Astrocyte of the spinal cord (primary cell): Measurements from ENCODE around the gene POMGNT2.
A peak's percentile ranks its signal among the peaks of the same experiment; 100 is the strongest.

ENCODE experiments used
- DNase-seq: peaks from one replicate; pipeline ENCODE4 v3.0.0; 2011; ENCODE audit warnings: low read depth, low spot score
- H3K4me3 ChIP-seq: 2 replicates; pipeline ENCODE4 v1.5.1; 2011; ENCODE audit warnings: low read depth, mild to moderate bottlenecking, low read length, moderate library complexity
- in situ Hi-C: cut with HindIII; loops from 2 replicates; pipeline ENCODE4 v1.10.0; 2017; ENCODE audit warnings: low sequenced_read_pairs
- TF ChIP-seq, protein P1 (sequence below): IDR thresholded peaks from 2 replicates; pipeline ENCODE4 v1.5.1; 2012; ENCODE audit warnings: low read depth, mild to moderate bottlenecking, low read length, inconsistent platforms

Gene POMGNT2

DNA sequence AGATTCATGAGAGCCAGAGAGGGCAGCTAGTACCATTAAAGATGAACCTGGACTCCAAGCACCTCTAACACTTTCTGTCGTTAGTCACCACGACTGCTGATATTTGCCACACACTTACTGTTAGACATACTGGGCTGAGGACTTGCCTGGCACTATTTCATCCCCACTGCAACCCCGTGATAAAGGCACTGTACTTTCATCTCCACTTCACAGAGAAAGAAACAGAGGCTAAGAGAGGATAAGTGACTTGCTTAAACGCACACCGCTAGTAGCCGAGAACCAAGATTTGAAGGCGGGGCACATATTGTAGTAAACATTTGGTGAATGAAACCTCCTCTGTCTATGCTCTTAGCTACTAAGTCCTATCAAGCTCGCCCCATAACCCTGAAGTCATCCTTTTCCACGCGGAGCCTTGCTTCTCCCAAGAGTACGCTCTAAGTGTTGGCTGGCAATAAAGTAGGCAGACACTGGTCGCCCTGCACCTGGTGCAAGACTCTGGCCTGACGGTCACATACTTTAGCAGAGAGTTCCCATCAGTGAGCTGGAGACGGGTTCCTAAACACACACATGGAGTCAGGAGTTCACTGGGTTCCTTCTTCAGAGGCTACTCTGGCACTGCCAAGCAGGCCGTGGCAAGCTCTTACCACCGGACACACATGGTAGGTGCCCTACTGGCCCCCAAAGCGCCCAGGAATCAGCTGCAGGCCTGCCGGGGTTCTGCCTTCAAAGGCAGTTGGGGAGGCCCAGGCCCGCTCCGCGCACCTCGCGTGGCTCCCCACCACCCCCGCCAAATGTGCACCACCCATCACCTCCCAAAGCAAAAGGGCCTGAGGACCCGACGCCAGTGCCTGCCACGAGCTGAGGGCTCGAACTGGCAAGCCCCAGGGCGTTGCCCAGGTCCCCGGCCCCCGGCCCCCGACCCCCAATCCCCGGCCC is 951 bp downstream of the POMGNT2 start:
- TF ChIP-seq, protein P1, sequence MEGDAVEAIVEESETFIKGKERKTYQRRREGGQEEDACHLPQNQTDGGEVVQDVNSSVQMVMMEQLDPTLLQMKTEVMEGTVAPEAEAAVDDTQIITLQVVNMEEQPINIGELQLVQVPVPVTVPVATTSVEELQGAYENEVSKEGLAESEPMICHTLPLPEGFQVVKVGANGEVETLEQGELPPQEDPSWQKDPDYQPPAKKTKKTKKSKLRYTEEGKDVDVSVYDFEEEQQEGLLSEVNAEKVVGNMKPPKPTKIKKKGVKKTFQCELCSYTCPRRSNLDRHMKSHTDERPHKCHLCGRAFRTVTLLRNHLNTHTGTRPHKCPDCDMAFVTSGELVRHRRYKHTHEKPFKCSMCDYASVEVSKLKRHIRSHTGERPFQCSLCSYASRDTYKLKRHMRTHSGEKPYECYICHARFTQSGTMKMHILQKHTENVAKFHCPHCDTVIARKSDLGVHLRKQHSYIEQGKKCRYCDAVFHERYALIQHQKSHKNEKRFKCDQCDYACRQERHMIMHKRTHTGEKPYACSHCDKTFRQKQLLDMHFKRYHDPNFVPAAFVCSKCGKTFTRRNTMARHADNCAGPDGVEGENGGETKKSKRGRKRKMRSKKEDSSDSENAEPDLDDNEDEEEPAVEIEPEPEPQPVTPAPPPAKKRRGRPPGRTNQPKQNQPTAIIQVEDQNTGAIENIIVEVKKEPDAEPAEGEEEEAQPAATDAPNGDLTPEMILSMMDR, result no peak
- in situ Hi-C loops, result no loop called here
- H3K4me3 ChIP-seq, result peak overlapping the region; percentile 69
- no peak for DNase-seq

DNA sequence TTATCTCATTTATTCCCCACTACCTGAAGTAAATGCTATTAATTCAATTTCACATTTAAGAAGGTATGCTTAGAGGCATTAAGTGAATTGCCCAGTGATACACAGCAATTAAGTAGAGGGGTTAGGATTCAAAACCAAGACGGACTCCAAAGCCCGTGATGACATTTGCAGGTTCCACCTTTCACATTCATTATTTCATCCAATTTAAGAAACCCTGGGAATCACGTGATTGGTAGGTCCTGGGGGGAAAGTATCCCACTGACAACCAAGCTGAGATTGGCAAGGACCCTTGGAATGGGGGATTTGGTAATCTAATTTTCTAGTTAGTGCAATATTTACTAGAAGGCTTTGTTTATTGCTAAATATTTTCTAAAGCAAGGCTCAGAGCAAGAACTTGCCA is 1.8 kb downstream of the POMGNT2 start:
- DNase-seq, result no peak
- in situ Hi-C loops, result no loop called here
- TF ChIP-seq, protein P1, result no peak

DNA sequence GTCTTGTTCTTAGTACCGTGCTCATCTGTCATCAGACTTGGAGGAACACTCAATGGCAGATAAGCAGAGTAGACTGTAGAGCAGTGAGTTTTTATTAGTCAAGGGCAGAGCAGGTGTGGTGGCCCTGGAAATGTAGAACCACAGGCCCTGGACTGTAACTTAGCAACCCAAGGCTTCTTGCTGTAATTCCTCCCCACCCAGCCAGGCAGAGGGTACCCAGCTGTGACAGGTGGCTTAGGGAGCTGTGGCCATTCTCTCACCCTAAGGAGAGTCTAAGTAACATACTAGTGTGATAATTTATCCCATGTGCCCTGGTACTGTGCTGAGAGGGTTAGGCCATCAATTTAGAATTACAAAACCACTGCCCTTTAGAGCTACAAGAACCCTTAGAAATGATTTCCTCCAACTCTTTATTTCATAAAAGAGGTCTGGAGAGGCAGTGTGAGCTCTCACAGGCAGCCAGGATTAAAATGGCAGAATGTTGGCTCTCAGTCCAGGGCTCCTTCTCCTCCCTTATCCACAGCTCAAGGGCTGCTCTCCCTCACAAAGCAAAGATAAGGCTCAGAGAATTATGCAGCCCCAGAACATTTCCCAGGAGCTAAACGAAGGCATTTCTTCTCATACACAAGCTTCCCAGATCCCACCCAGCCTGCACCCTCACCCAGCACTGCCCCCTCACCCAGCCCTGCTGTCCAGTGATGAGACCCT is 3.0 kb downstream of the POMGNT2 start:
- no peak overlapping the region for H3K4me3 ChIP-seq
- DNase-seq, result no peak
- in situ Hi-C loops, result no loop called here
- TF ChIP-seq, protein P1, result no peak

More for the DNA sequence above, 1.8 kb downstream of the POMGNT2 start:
- H3K4me3 ChIP-seq, result no peak overlapping the region

DNA sequence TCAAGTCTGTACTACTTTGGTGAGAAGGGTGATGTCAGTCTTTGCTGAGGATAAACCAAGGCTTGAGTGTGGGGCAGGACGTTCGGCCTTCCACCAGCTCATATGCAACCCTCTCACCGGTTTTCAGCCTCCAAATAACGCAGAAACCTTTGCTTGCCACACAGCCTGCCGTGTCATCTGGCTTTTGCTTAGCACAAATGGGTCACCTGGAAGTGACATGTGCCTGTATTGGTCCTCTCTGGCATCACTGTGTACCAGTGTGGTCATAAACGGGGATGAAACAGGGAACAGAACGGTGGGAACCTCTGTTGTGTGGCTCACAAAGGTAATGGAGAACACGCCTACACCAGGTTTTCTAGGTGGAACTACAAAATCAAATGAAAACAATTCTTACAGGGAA is 7.1 kb downstream of the POMGNT2 start:
- DNase-seq, result no peak
- no peak overlapping the region for H3K4me3 ChIP-seq
- in situ Hi-C loops, result no loop called here
- TF ChIP-seq, protein P1, result no peak

DNA sequence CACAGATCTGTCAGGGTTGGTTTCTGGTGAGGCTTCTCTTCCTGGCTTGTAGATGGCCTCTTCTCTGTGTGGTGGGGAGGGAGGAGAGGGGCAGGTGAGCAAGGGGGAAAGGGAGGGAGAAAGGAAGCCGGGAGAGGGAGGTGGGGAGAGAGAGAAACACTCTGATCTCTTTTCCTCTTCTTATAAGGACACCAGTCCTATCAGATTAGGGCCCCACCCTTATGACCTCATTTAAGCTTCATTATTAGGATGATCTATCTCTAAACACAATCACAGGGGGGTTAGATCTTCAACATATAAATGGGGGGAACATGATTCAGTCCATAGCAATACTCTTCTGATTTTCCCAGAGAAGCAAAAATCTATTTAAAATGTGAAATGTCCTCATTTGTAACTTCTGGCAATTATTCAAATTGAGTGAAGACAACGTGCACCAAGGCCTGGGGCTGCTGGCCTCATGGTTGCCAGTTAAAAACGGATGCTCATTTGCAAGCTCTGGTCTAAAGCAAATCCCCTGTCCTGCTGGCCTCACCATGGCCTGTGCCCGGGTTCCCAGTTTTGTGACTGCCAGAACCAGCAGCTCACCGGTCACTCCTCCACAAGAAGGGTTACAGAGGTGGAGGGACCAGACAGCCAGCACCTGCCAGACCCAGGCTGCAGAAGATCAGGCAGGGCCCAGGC is 8.3 kb downstream of the POMGNT2 start:
- TF ChIP-seq, protein P1, result no peak
- in situ Hi-C loops, result no loop called here

DNA sequence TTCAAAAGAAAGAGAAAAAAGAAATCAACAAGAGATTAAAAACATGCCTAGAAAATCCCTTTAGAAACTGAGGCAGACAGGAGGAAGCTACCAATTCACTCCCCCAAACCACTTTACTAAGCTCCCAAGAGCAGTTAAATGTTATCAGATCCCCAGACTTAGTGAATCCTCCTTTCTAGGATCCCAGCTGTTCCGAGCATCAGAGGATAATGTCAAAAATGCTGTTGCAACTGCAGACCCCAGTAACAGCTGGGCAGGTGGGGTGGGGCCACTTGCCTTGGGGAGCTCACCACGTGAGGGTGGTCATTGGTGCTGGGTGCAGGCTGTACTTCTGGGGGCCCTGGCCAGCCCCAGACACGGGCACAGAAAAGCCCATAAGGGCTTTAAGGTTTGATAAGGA is 9.1 kb downstream of the POMGNT2 start:
- DNase-seq, result no peak
- TF ChIP-seq, protein P1, result no peak
- in situ Hi-C loops, result no loop called here
- H3K4me3 ChIP-seq, result no peak overlapping the region

More for the DNA sequence above, 8.3 kb downstream of the POMGNT2 start:
- DNase-seq, result no peak
- H3K4me3 ChIP-seq, result no peak overlapping the region
